ENCODE measurements around the gene RSPO1.

RSPO1 gene

DNA sequence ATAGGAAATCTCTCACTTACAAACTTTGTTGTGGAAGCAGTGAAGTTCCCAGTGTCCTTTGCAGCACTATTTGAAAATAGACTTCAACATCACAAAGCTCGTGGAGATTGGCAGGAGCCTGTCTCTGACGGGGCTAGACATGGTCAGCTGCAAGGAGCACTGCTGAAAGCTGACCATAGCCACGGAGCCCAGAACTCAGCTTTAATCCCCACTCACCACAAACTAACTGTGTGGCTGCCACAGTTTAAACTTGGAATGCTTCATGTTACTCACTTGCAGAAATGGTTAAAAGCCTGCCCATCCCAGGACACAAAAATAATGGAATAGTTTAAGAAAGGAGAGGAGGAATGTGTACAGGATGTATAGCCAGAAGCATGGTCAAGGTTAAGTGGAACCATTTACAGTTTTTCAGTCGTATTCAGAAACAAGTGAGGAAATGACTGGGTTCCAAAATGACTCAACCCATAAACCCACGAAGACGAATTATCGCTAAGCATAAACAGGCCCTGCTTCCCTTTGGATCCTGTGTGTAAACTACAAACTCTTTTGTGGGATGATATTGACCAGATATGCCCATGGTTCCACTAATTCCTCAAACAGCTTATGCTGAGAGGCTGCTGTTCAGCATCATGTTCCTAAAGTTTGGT lies 59.7 kb downstream of the RSPO1 start:
- TF ChIP-seq CTCF (conservative IDR thresholded peaks at IDR 0.05; ENCODE audit: control insufficient read depth, insufficient read depth, low read depth, low read length): no peak
- DNase-seq (ENCODE audit: low read depth): peak; percentile 94

DNA sequence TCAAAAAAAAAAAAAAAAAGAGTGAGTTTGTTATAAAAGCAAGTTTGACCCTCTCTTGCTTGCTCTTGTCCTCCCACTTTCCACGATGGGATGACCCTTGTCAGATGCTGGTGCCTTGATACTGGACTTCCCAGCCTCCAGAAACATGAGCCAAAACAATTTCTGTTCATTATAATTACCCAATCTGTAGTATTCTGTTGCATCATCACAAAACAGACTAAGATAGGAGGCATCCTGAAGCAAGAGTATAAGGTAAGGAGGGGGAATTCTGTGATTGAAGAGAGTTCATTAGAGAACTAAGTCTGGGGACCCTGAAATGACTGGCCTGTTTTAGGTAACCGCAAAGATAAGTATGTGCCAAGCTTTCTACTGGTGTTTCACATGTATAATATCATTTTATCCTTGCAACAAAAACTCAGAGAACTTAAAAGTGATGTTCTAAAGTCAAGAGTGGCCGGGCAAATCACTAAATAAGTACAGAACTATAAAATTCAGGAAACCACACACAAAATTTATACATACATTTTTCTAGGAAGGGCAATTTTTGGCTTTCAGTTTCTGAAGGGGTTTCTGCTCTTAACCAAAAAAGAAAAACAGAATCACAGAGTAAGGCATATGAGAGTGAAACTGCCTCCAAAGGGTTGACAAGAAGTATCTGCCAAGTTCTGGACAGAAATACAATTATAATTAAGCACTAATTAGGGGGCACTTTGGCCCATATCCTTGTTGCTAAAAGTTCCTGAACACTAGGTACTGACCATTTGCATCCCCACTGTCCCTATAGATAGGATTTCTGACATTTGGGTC lies 64.0 kb downstream of the RSPO1 start:
- H3K4me3 ChIP-seq (ENCODE audit: control insufficient read depth, low read depth, low read length): no peak overlapping the region
- no peak for TF ChIP-seq CTCF (conservative IDR thresholded peaks at IDR 0.05; ENCODE audit: control insufficient read depth, insufficient read depth, low read depth, low read length)
- DNase-seq (ENCODE audit: low read depth): no peak

More for the DNA sequence above, 59.7 kb downstream of the RSPO1 start:
- no peak overlapping the region for H3K4me3 ChIP-seq (ENCODE audit: control insufficient read depth, low read depth, low read length)

DNA sequence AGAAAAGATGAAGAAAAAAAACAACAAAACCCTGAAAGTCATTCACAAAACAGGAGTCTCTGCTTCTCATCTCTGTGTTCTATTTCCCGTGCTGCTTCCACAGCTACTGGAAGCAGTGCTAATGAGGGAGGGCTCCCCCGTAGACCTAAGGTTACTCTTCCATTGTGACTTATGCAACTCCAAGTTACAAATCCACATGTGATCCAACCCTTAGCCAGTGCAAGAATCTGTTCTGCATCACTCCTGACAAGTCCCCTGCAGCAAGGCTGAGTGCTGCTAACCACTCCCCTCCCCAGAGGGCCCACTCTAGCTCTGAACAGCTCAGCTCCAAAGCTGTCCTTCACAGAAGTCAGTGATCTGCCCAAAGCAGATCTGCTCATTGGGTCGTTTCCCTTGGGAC lies 67.7 kb downstream of the RSPO1 start:
- TF ChIP-seq CTCF (conservative IDR thresholded peaks at IDR 0.05; ENCODE audit: control insufficient read depth, insufficient read depth, low read depth, low read length): no peak
- no peak overlapping the region for H3K4me3 ChIP-seq (ENCODE audit: control insufficient read depth, low read depth, low read length)
- DNase-seq (ENCODE audit: low read depth): peak; percentile 54

GRCh38 chr1:37564892-37565291 lies 69.8 kb downstream of the RSPO1 start:
- DNase-seq (ENCODE audit: low read depth): no peak
- H3K4me3 ChIP-seq (ENCODE audit: control insufficient read depth, low read depth, low read length): no peak overlapping the region
- TF ChIP-seq CTCF (conservative IDR thresholded peaks at IDR 0.05; ENCODE audit: control insufficient read depth, insufficient read depth, low read depth, low read length): no peak

DNA sequence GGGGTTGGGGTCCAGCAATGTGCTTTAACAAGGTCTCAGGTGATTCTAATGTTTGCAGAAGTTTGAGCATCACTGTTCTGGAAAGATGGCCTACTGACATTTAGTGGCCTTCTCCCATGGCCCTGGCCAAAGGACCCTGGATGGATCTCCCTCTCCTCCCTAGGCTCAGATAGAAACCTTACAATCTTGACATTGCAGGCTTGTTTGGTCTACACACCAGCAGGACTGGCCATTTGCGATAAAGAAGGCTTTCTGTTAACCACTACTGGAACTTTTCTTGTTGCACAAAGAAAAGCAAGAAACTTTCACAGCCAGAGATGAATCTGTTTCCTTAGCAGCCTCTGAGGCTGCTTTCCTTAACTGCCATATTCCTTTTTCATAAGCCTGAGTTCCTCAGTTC lies 71.7 kb downstream of the RSPO1 start:
- no peak for TF ChIP-seq CTCF (conservative IDR thresholded peaks at IDR 0.05; ENCODE audit: control insufficient read depth, insufficient read depth, low read depth, low read length)
- DNase-seq (ENCODE audit: low read depth): no peak
- no peak overlapping the region for H3K4me3 ChIP-seq (ENCODE audit: control insufficient read depth, low read depth, low read length)

All from fibroblast of mammary gland (primary cell).